Subcutaneous abdominal adipose tissue (tissue), 5 donors: ENCODE measurements around the gene SFTPA1.
"Not testable (repeated sequence)": the region's sequence is repeated elsewhere in the genome, so short reads cannot be mapped to it uniquely, and the experiment has no call there.

Experiments used
- H3K27ac ChIP-seq: one replicate; pipeline ENCODE4 v1.7.0; 2013; ENCODE audit warnings: low read depth, mild to moderate bottlenecking, inconsistent platforms, low read length, moderate library complexity
- H3K27me3 ChIP-seq, 5 donors: one replicate each; pipeline ENCODE4 v1.7.0; 2013; ENCODE audit warnings: low read length in 5 of 5, inconsistent platforms in 1 of 5; ENCODE audit not compliant: control insufficient read depth in 5 of 5, insufficient read depth in 4 of 5
- H3K36me3 ChIP-seq, 5 donors: one replicate each; pipeline ENCODE4 v1.7.0; 2013; ENCODE audit warnings: low read length in 5 of 5; ENCODE audit not compliant: control insufficient read depth in 5 of 5, insufficient read depth in 5 of 5
- H3K4me1 ChIP-seq, 5 donors: one replicate each; pipeline ENCODE4 v1.7.0; 2013; ENCODE audit warnings: low read length in 5 of 5, mild to moderate bottlenecking in 3 of 5, moderate library complexity in 1 of 5; ENCODE audit not compliant: control insufficient read depth in 5 of 5, insufficient read depth in 5 of 5
- H3K4me3 ChIP-seq, 5 donors: one replicate each; pipeline ENCODE4 v1.7.0; 2013; ENCODE audit warnings: low read length in 5 of 5, low read depth in 1 of 5
- H3K9ac ChIP-seq, 5 donors: one replicate each; pipeline ENCODE4 v1.7.0; 2013; ENCODE audit warnings: low read length in 5 of 5, mild to moderate bottlenecking in 4 of 5, moderate library complexity in 3 of 5
- H3K9me3 ChIP-seq, 5 donors: one replicate each; pipeline ENCODE4 v1.7.0; 2013; ENCODE audit warnings: low read length in 5 of 5; ENCODE audit not compliant: control insufficient read depth in 5 of 5
- donor health status: healthy.
- donor health status: healthy.
- donor health status: healthy.
- donor health status: healthy.
- donor health status: healthy.

SFTPA1 gene

GRCh38 chr10:79585870-79586527 is 24.7 kb upstream of the SFTPA1 start:
- no peaks in the 10 kb centered on the region for H3K36me3 ChIP-seq
- no peak overlapping the region for H3K9ac ChIP-seq
- no peaks in the 10 kb centered on the region for H3K4me1 ChIP-seq
- H3K27ac ChIP-seq: no peak overlapping the region
- H3K4me3 ChIP-seq: no peak overlapping the region
- H3K27me3 ChIP-seq: peaks cover 0 to 3% (median 0%) of the 10 kb centered on the region in 5 donors
- no peaks in the 10 kb centered on the region for H3K9me3 ChIP-seq

- no peak overlapping the region for H3K27ac ChIP-seq
- no peak overlapping the region for H3K4me3 ChIP-seq
- no peak overlapping the region for H3K9ac ChIP-seq
- H3K4me1 ChIP-seq: no peaks in the 10 kb centered on the region
- H3K36me3 ChIP-seq: no peaks in the 10 kb centered on the region
- H3K9me3 ChIP-seq: no peaks in the 10 kb centered on the region
- H3K27me3 ChIP-seq: peaks cover 0 to 3% (median 0%) of the 10 kb centered on the region in 5 donors
Measured at GRCh38 chr10:79586933-79587332, 23.8 kb upstream of the SFTPA1 start.

- Histone ChIP-seq H3K4me1 (no peaks in the 10 kb centered on the region), H3K27me3 (peaks cover 0 to 3% (median 0%) of the 10 kb centered on the region in 5 donors), H3K36me3 (no peaks in the 10 kb centered on the region), H3K4me3 (no peak overlapping the region), H3K9ac (no peak overlapping the region), H3K9me3 (no peaks in the 10 kb centered on the region), H3K27ac (no peak overlapping the region)
Measured at GRCh38 chr10:79588800-79589199, 21.9 kb upstream of the SFTPA1 start.

GRCh38 chr10:79593377-79593776 is 17.4 kb upstream of the SFTPA1 start:
- Histone ChIP-seq H3K4me1 (no peaks in the 10 kb centered on the region), H3K9ac (no peak overlapping the region), H3K4me3 (no peak overlapping the region), H3K36me3 (no peaks in the 10 kb centered on the region), H3K27ac (no peak overlapping the region), H3K9me3 (peaks cover 5 to 11% (median 6%) of the 10 kb centered on the region in 5 donors), H3K27me3 (peaks cover 0 to 6% (median 0%) of the 10 kb centered on the region in 5 donors)

GRCh38 chr10:79594565-79594964 is 16.2 kb upstream of the SFTPA1 start:
- not testable (repeated sequence) for H3K9ac ChIP-seq, H3K4me3 ChIP-seq, H3K27me3 ChIP-seq, H3K27ac ChIP-seq, H3K4me1 ChIP-seq, H3K36me3 ChIP-seq
- peaks cover 5 to 11% (median 6%) of the 10 kb centered on the region in 5 donors for H3K9me3 ChIP-seq

- no peak overlapping the region for H3K27ac ChIP-seq
- no peak overlapping the region for H3K4me3 ChIP-seq
- no peak overlapping the region for H3K9ac ChIP-seq
- peaks cover 0 to 6% (median 0%) of the 10 kb centered on the region in 5 donors for H3K27me3 ChIP-seq
- no peaks in the 10 kb centered on the region for H3K36me3 ChIP-seq
- H3K4me1 ChIP-seq: no peaks in the 10 kb centered on the region
- peaks cover 5 to 11% (median 6%) of the 10 kb centered on the region in 5 donors for H3K9me3 ChIP-seq
Measured at GRCh38 chr10:79595510-79595909, 15.2 kb upstream of the SFTPA1 start.

- peaks cover 5 to 18% (median 12%) of the 10 kb centered on the region in 5 donors for H3K9me3 ChIP-seq
Measured at GRCh38 chr10:79599644-79600043, 11.1 kb upstream of the SFTPA1 start.

GRCh38 chr10:79601939-79602338 is 8.8 kb upstream of the SFTPA1 start:
- no peak overlapping the region for H3K4me3 ChIP-seq
- H3K27ac ChIP-seq: no peak overlapping the region
- no peaks in the 10 kb centered on the region for H3K36me3 ChIP-seq
- H3K9ac ChIP-seq: no peak overlapping the region
- no peaks in the 10 kb centered on the region for H3K27me3 ChIP-seq
- H3K4me1 ChIP-seq: peaks cover 0 to 7% (median 0%) of the 10 kb centered on the region in 5 donors
- H3K9me3 ChIP-seq: peaks cover 5 to 18% (median 12%) of the 10 kb centered on the region in 5 donors

More at GRCh38 chr10:79599644-79600043, 11.1 kb upstream of the SFTPA1 start:
- not testable (repeated sequence) for H3K4me1 ChIP-seq, H3K36me3 ChIP-seq, H3K27me3 ChIP-seq, H3K4me3 ChIP-seq, H3K27ac ChIP-seq, H3K9ac ChIP-seq

- Histone ChIP-seq H3K4me3 (no peak overlapping the region), H3K9ac (no peak overlapping the region), H3K27me3 (no peaks in the 10 kb centered on the region), H3K9me3 (peaks cover 2 to 12% (median 8%) of the 10 kb centered on the region in 5 donors), H3K27ac (no peak overlapping the region), H3K4me1 (peaks cover 0 to 7% (median 0%) of the 10 kb centered on the region in 5 donors), H3K36me3 (no peaks in the 10 kb centered on the region)
Measured at GRCh38 chr10:79602953-79603352, 7.8 kb upstream of the SFTPA1 start.

- Histone ChIP-seq H3K27ac (no peak overlapping the region), H3K36me3 (no peaks in the 10 kb centered on the region), H3K4me1 (peaks cover 0 to 7% (median 0%) of the 10 kb centered on the region in 5 donors), H3K27me3 (no peaks in the 10 kb centered on the region), H3K4me3 (no peak overlapping the region), H3K9ac (no peak overlapping the region), H3K9me3 (peaks cover 0 to 11% (median 7%) of the 10 kb centered on the region in 5 donors)
Measured at GRCh38 chr10:79604294-79604693, 6.4 kb upstream of the SFTPA1 start.
